Endothelial cell of umbilical vein (primary cell): ENCODE data around the gene TANGO6. TPM values are rescaled to one million over a fixed set of nuclear protein-coding genes. Genes with fewer than 3 reads are reported as not detected.

Experiments used
- BruUV-seq: library from RNA; stranded (reverse); fragments of 400-500 nt; replicated peaks from 2 replicates; lab custom pipeline; 2021; lab: Mats Ljungman, UMichigan
- CTCF ChIA-PET: fragments of 300-600, 350-600 bp; sonication (Branson Sonifier 250); formaldehyde crosslinking; loops from one replicate; lab custom pipeline; 2021; ENCODE audit warnings: antibody characterized with exemption, inconsistent platforms; lab: Charles Lee
- POLR2A ChIA-PET: fragments of 300-600, 350-600 bp; sonication (Branson Sonifier 250); formaldehyde crosslinking; loops from one replicate; lab custom pipeline; 2021; ENCODE audit warnings: antibody characterized with exemption, inconsistent platforms; lab: Charles Lee
- DNase-seq: peaks from one replicate; pipeline ENCODE4 v3.0.0-alpha.2; 2011; ENCODE audit warnings: low read depth, low spot score
- FAIRE-seq: peaks from 2 replicates; lab custom pipeline; 2011; peaks lifted over from hg19 to GRCh38; lab: Jason Lieb, UNC
- H2AFZ ChIP-seq: 2 replicates; pipeline ENCODE4 v1.6.0; 2012; ENCODE audit warnings: low read depth, low read length, control low read depth, inconsistent platforms
- H3K27ac ChIP-seq: 2 replicates; pipeline ENCODE4 v1.5.1; 2011; ENCODE audit warnings: low read depth, mild to moderate bottlenecking, control low read depth, low read length, moderate library complexity; ENCODE audit not compliant: insufficient read depth
- H3K27me3 ChIP-seq, 2 experiments: 2 replicates each; pipeline versions ENCODE4 v1.6.0 to v1.6.1; 2011; ENCODE audit warnings: low read length in 2 of 2, mixed read lengths in 1 of 2; ENCODE audit not compliant: control insufficient read depth in 2 of 2, insufficient read depth in 2 of 2
- H3K36me3 ChIP-seq, 2 experiments: 2 replicates in 1 of 2; 3 replicates in 1 of 2; pipeline ENCODE4 v1.5.1; 2011; ENCODE audit warnings: low read length in 2 of 2, mild to moderate bottlenecking in 1 of 2, moderate library complexity in 1 of 2; ENCODE audit not compliant: control insufficient read depth in 2 of 2, insufficient read depth in 2 of 2; ENCODE audit errors: extremely low read depth in 1 of 2
- H3K4me1 ChIP-seq: 3 replicates; pipeline ENCODE4 v1.5.1; 2011; ENCODE audit warnings: mild to moderate bottlenecking, low read length; ENCODE audit not compliant: control insufficient read depth, insufficient read depth; ENCODE audit errors: extremely low read depth
- H3K4me2 ChIP-seq: 2 replicates; pipeline ENCODE4 v1.6.1; 2011; ENCODE audit warnings: low read length, control low read depth, mixed read lengths; ENCODE audit not compliant: insufficient read depth
- H3K4me3 ChIP-seq, 3 experiments: fragments of 200-600 bp in 1 of 3; sonication (generic), shearing (Covaris generic) in 1 of 3; replicated peaks in 1 of 3; 2 replicates each; pipeline ENCODE4 v1.5.1; 2011 to 2016; ENCODE audit warnings: control low read depth in 3 of 3, low read length in 3 of 3, mild to moderate bottlenecking in 2 of 3, inconsistent platforms in 1 of 3, low read depth in 1 of 3, moderate library complexity in 1 of 3; ENCODE audit not compliant: insufficient read depth in 1 of 3
- H3K79me2 ChIP-seq: 2 replicates; pipeline ENCODE4 v1.6.0; 2012; ENCODE audit warnings: low read length, inconsistent platforms; ENCODE audit not compliant: control insufficient read depth, insufficient read depth
- H3K9ac ChIP-seq: replicated peaks from 2 replicates; pipeline ENCODE3; 2011; ENCODE audit warnings: low read length, control low read depth; ENCODE audit not compliant: insufficient read depth; ENCODE audit errors: extremely low read depth
- H3K9me1 ChIP-seq: replicated peaks from 3 replicates; pipeline ENCODE4 v1.6.0; 2011; ENCODE audit warnings: mild to moderate bottlenecking, low read length; ENCODE audit not compliant: control insufficient read depth, insufficient read depth; ENCODE audit errors: extremely low read depth
- H3K9me3 ChIP-seq: replicated peaks from 2 replicates; pipeline ENCODE4 v1.5.1; 2012; ENCODE audit warnings: low read length, inconsistent platforms; ENCODE audit not compliant: control insufficient read depth, insufficient read depth
- H4K20me1 ChIP-seq: replicated peaks from 2 replicates; pipeline ENCODE3; 2011; ENCODE audit warnings: mild to moderate bottlenecking, low read length; ENCODE audit not compliant: control insufficient read depth, insufficient read depth; ENCODE audit errors: extremely low read depth
- EZH2 ChIP-seq: IDR thresholded peaks from 2 replicates; pipeline ENCODE4 v1.6.1; 2012; ENCODE audit warnings: borderline replicate concordance, low read depth, mild to moderate bottlenecking, moderate library complexity, low read length, inconsistent platforms; ENCODE audit not compliant: severe bottlenecking
- FOS ChIP-seq: IDR thresholded peaks from 2 replicates; pipeline ENCODE4 v1.6.1; 2011; ENCODE audit warnings: mild to moderate bottlenecking, low read length, moderate library complexity, borderline replicate concordance; ENCODE audit not compliant: insufficient read depth
- GATA2 ChIP-seq: IDR thresholded peaks from 2 replicates; pipeline ENCODE4 v1.7.0; 2011; ENCODE audit warnings: low read depth, mild to moderate bottlenecking, moderate library complexity, mixed read lengths, low read length; ENCODE audit not compliant: insufficient read length, insufficient read depth
- JUN ChIP-seq: IDR thresholded peaks from 2 replicates; pipeline ENCODE4 v1.6.1; 2011; ENCODE audit warnings: borderline replicate concordance, low read depth; ENCODE audit not compliant: insufficient read length, insufficient read depth
- MYC ChIP-seq: IDR thresholded peaks from one replicate; pipeline ENCODE4 v1.6.1; 2011; ENCODE audit warnings: mild to moderate bottlenecking, low read depth, low read length
- POLR2A ChIP-seq: IDR thresholded peaks from 2 replicates; pipeline ENCODE4 v1.6.1; 2012; ENCODE audit warnings: low read depth, mild to moderate bottlenecking, control low read depth, low read length
- POLR2AphosphoS5 ChIP-seq: IDR thresholded peaks from 2 replicates; pipeline ENCODE4 v1.6.1; 2012; ENCODE audit warnings: low read depth, mild to moderate bottlenecking, control low read depth, low read length, moderate library complexity; ENCODE audit not compliant: insufficient read depth
- dilution Hi-C: fragments of 300-500 bp; cut with MboI; formaldehyde crosslinking; loops from one replicate; pipeline ENCODE4 v1.15.0; 2019; ENCODE audit warnings: low sequenced_read_pairs; ENCODE audit not compliant: extremely low pct_ligation_motif_present
- intact Hi-C: fragments of 100-400 bp; cut with micrococcal nuclease; formaldehyde crosslinking; loops from one replicate; pipeline ENCODE4 v1.10.0; 2022
- polyA plus RNA-seq, 4 experiments: library from polyadenylated mRNA; depleted of rRNA in 3 of 4; stranded (reverse) in 3 of 4; unstranded in 1 of 4; fragments of >200 nt; gene quantifications; 2 replicates each; pipeline versions ENCODE4 v1.2.1 to v1.2.3, GENCODE V29; 2011 to 2012; ENCODE audit warnings: missing spikeins in 1 of 4
- total RNA-seq: library from RNA; stranded (reverse); gene quantifications from 2 replicates; pipeline ENCODE4 v1.2.3, GENCODE V29; 2021
- TF ChIP-seq, protein P1 (sequence below), 2 donors: IDR thresholded peaks; 1 replicate in 1 of 2; 2 replicates in 1 of 2; pipeline ENCODE4 v1.5.1; 2011; ENCODE audit warnings: low read length in 2 of 2, mild to moderate bottlenecking in 2 of 2, moderate library complexity in 2 of 2, control low read depth in 1 of 2, inconsistent platforms in 1 of 2, low read depth in 1 of 2; ENCODE audit not compliant: insufficient read depth in 1 of 2; ENCODE audit errors: extremely low read depth in 1 of 2
- TF ChIP-seq, protein P2 (sequence below): IDR thresholded peaks from 2 replicates; pipeline ENCODE4 v1.6.1; 2011; ENCODE audit not compliant: insufficient read depth, insufficient read length

The TANGO6 gene
- total and polyA plus RNA-seq, 2 donors (not counting 3 experiments of a cell fraction or from before 2014, with no cell fraction given): 6.7 to 21.2 TPM

GRCh38 chr16:69105501-69106361 lies 262.4 kb downstream of the TANGO6 start, which contains the start of gene HAS3:
TSS of gene HAS3 (plus strand) at chr16:69105653. CDS start at chr16:69109396, 3,743 bp downstream.
- Histone ChIP-seq H2AFZ (peak within 1 kb of the TSS; percentile 78), H3K27me3 (no peaks in the 10 kb centered on the region), H3K9me1 (no peaks in the 10 kb centered on the region), H3K27ac (no peak within 1 kb of the TSS), H3K9ac (no peak within 1 kb of the TSS), H3K4me3 (peak within 1 kb of the TSS; percentile 40 to 57 (median 54)), H3K79me2 (no peaks in the 10 kb centered on the region), H3K9me3 (no peaks in the 10 kb centered on the region), H3K36me3 (peaks cover 0 to 3% of the 10 kb centered on the region in 2 experiments), H3K4me2 (peak within 1 kb of the TSS; percentile 50), H4K20me1 (no peaks in the 10 kb centered on the region), H3K4me1 (peaks cover 21% of the 10 kb centered on the region)
- POLR2A ChIA-PET: interaction anchor here (0.6 to 1.0 kb wide), 2 partner anchors 32 to 230 kb away, joined by 3 to 5 read pairs; no protein-coding TSS in a partner anchor
- FAIRE-seq (peak; percentile 88), DNase-seq (peak; percentile 69)
- BruUV-seq: no TSS peak
- dilution Hi-C loops: no loop called here
- CTCF ChIA-PET: interaction anchor here (0.7 to 2.2 kb wide), 29 partner anchors 9 to 262 kb away, joined by 3 to 24 read pairs (median 4); partner anchors contain the start of gene TANGO6
- intact Hi-C loops: loop anchor here (1.0 to 5.0 kb wide), 4 partner anchors 113 to 258 kb away; no protein-coding TSS in a partner anchor
- TF ChIP-seq POLR2A (peak; percentile 57), MYC (no peak), POLR2AphosphoS5 (peak; percentile 76), EZH2 (peak; percentile 44), GATA2 (no peak), FOS (no peak), JUN (no peak)
- TF ChIP-seq, protein P1, sequence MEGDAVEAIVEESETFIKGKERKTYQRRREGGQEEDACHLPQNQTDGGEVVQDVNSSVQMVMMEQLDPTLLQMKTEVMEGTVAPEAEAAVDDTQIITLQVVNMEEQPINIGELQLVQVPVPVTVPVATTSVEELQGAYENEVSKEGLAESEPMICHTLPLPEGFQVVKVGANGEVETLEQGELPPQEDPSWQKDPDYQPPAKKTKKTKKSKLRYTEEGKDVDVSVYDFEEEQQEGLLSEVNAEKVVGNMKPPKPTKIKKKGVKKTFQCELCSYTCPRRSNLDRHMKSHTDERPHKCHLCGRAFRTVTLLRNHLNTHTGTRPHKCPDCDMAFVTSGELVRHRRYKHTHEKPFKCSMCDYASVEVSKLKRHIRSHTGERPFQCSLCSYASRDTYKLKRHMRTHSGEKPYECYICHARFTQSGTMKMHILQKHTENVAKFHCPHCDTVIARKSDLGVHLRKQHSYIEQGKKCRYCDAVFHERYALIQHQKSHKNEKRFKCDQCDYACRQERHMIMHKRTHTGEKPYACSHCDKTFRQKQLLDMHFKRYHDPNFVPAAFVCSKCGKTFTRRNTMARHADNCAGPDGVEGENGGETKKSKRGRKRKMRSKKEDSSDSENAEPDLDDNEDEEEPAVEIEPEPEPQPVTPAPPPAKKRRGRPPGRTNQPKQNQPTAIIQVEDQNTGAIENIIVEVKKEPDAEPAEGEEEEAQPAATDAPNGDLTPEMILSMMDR (IDR thresholded peaks at IDR 0.05; ENCODE audit: extremely low read depth in 1 of 2, insufficient read depth in 1 of 2, low read depth in 1 of 2, low read length in 2 of 2): peak; percentile 16 to 32
- TF ChIP-seq, protein P2, sequence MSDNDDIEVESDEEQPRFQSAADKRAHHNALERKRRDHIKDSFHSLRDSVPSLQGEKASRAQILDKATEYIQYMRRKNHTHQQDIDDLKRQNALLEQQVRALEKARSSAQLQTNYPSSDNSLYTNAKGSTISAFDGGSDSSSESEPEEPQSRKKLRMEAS: no peak
